HepG2 (cell line): ENCODE results near the gene CERS4. TPM values are rescaled to one million over a fixed set of nuclear protein-coding genes. Genes with fewer than 3 reads are reported as not detected.

Experiments used
- ARNT ChIP-seq: fragments of 450-650 bp; IDR thresholded peaks from 2 replicates; pipeline ENCODE4 v1.6.1; 2017
- ATAD3A ChIP-seq: sonication (generic); formaldehyde crosslinking; IDR thresholded peaks from 2 replicates; pipeline ENCODE4 v1.4.0; 2020; ENCODE audit warnings: missing genetic modification reagents
- BRD4 ChIP-seq: sonication (generic); formaldehyde crosslinking; IDR thresholded peaks from 2 replicates; pipeline ENCODE4 v1.4.0; 2020; ENCODE audit warnings: missing genetic modification reagents
- CBFB ChIP-seq: sonication (generic); formaldehyde crosslinking; IDR thresholded peaks from 2 replicates; pipeline ENCODE4 v1.4.0; 2020; ENCODE audit warnings: missing genetic modification reagents
- GABPA ChIP-seq, 2 experiments: IDR thresholded peaks; 2 replicates each; pipeline ENCODE4 v1.6.1; 2011 to 2016; ENCODE audit warnings: low read depth in 2 of 2, low read length in 1 of 2, missing biosample characterization in 1 of 2, missing genetic modification characterization in 1 of 2
- KDM3A ChIP-seq: IDR thresholded peaks from 2 replicates; pipeline ENCODE4 v1.6.1; 2018; ENCODE audit warnings: low read depth, missing compliant biosample characterization
- MBD4 ChIP-seq: IDR thresholded peaks from 2 replicates; pipeline ENCODE4 v1.6.1; 2012; ENCODE audit warnings: low read length, inconsistent platforms, borderline replicate concordance
- NCOR1 ChIP-seq: fragments of 200-600 bp; sonication (generic); IDR thresholded peaks from 2 replicates; pipeline ENCODE4 v1.7.0; 2017; ENCODE audit warnings: antibody characterized with exemption, low read length, borderline replicate concordance
- PAF1 ChIP-seq: IDR thresholded peaks from 2 replicates; pipeline ENCODE4 v1.6.1; 2016; ENCODE audit warnings: missing genetic modification reagents, missing compliant biosample characterization
- PRPF4 ChIP-seq: fragments of 200-400 bp; formaldehyde crosslinking; IDR thresholded peaks from 2 replicates; pipeline ENCODE4 v1.6.1; 2016; ENCODE audit warnings: low read length, low read depth; ENCODE audit not compliant: poor library complexity, severe bottlenecking
- RFXAP ChIP-seq: sonication (generic); formaldehyde crosslinking; IDR thresholded peaks from 2 replicates; pipeline ENCODE4 v1.4.0; 2020; ENCODE audit warnings: missing genetic modification reagents, borderline replicate concordance
- SALL1 ChIP-seq: sonication (generic); formaldehyde crosslinking; IDR thresholded peaks from 2 replicates; pipeline ENCODE4 v1.8.0; 2022; ENCODE audit warnings: mild to moderate bottlenecking, missing genetic modification reagents
- THAP11 ChIP-seq: IDR thresholded peaks from 2 replicates; pipeline ENCODE4 v1.6.1; 2016; ENCODE audit warnings: missing biosample characterization, missing genetic modification reagents
- ZNF136 ChIP-seq: sonication (generic); formaldehyde crosslinking; IDR thresholded peaks from 2 replicates; pipeline ENCODE4 v1.8.1; 2022; ENCODE audit warnings: low read depth, mild to moderate bottlenecking, moderate library complexity, missing genetic modification reagents
- ZNF235 ChIP-seq: sonication (generic); formaldehyde crosslinking; IDR thresholded peaks from 2 replicates; pipeline ENCODE4 v1.8.1; 2023; ENCODE audit warnings: mild to moderate bottlenecking, missing genetic modification reagents, borderline replicate concordance
- ZNF552 ChIP-seq: sonication (generic); formaldehyde crosslinking; IDR thresholded peaks from 2 replicates; pipeline ENCODE4 v1.9.0; 2022; ENCODE audit warnings: missing genetic modification reagents, mild to moderate bottlenecking, borderline replicate concordance
- ZNF772 ChIP-seq: sonication (generic); formaldehyde crosslinking; IDR thresholded peaks from 2 replicates; pipeline ENCODE4 v1.5.0; 2020; ENCODE audit warnings: mild to moderate bottlenecking, missing genetic modification reagents
- polyA plus RNA-seq, 8 experiments: library from polyadenylated mRNA; depleted of rRNA in 3 of 8; stranded (reverse) in 7 of 8; unstranded in 1 of 8; fragments of >200 nt; fragmentation: Illumina TruSeq in 4 of 8; extraction: Trizol in 4 of 8; gene quantifications; 2 replicates each; pipeline versions ENCODE4 v1.2.1 to v1.2.3, GENCODE V29; 2011 to 2016; ENCODE audit warnings: low read depth in 4 of 8, missing spikeins in 1 of 8, mixed read lengths in 1 of 8; ENCODE audit not compliant: insufficient read depth in 1 of 8
- total RNA-seq, 5 experiments: library from RNA; depleted of rRNA; stranded (reverse); fragments of >200 nt; fragmentation: Illumina TruSeq; extraction: Trizol; gene quantifications; 2 replicates each; pipeline ENCODE4 v1.2.3, GENCODE V29; 2016; ENCODE audit warnings: low read depth in 1 of 5
- TF ChIP-seq, protein P1 (sequence below): IDR thresholded peaks from 2 replicates; pipeline ENCODE4 v1.6.1; 2012; ENCODE audit warnings: low read depth, low read length, improper control_type of control experiment
- TF ChIP-seq, protein P2 (sequence below): sonication (generic); formaldehyde crosslinking; IDR thresholded peaks from 2 replicates; pipeline ENCODE4 v1.4.0; 2020; ENCODE audit warnings: missing genetic modification reagents, borderline replicate concordance
- TF ChIP-seq, protein P3 (sequence below): sonication (generic); formaldehyde crosslinking; IDR thresholded peaks from 2 replicates; pipeline ENCODE4 v1.5.1; 2020; ENCODE audit warnings: mild to moderate bottlenecking, missing genetic modification reagents, borderline replicate concordance
- TF ChIP-seq, protein P4 (sequence below): sonication (generic); formaldehyde crosslinking; IDR thresholded peaks from 2 replicates; pipeline ENCODE4 v1.5.0; 2020; ENCODE audit warnings: missing genetic modification reagents
- TF ChIP-seq, protein P5 (sequence below): sonication (generic); formaldehyde crosslinking; conservative IDR thresholded peaks from 2 replicates; pipeline ENCODE4 v1.5.0; 2020; ENCODE audit warnings: missing genetic modification reagents

The CERS4 gene
- total and polyA plus RNA-seq, 2 of the 13 experiments (the other 11 are each of a cell fraction or from before 2014, with no cell fraction given): 74.7 to 83.5 TPM

DNA sequence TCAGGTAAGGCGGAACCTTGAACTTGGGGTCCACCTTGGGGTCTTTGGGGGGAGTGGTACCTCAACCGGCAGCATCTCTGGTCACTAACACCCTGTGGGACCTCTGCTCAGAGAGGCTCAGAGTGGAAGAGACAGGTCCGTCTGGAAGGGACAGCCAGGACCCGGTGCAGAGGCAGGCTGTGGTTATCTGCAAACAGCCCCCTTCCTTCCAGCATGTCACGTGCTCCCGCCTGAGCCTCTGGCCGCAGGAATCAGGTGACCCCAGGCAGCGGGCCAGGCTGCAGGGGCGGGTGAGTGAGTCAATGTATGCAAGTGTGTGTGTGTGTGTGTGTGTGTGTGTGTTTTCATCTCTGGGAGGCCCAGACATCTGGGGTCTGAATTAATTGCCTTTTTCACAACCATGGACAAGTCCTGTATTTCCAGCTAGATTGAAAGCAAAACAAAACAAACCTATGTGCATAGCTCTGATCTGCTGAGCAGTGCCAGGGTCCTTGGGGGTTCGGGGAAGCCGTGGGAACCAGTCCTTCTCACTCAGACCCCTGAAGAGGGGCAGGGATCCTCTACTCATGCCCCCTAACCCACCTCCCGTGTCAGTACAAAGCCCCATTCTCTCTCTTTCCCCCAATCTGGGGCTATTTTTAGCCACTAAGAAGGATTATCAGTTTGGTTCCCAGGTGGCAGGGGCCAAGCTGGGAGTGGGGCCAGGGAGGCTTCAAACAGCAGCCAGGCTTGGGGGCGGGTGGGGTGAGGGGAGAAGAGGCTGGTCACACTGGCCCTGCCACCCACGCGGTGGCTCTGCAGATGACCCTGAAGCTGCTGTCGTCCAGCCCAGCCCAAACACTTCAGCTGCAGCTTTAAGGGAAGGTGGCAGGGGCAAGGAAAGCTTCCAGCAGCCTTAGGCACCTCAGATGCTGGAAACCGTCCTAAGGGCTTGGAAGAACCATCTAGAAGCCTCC lies 31.4 kb downstream of the CERS4 start (continued):
- TF ChIP-seq, protein P1, sequence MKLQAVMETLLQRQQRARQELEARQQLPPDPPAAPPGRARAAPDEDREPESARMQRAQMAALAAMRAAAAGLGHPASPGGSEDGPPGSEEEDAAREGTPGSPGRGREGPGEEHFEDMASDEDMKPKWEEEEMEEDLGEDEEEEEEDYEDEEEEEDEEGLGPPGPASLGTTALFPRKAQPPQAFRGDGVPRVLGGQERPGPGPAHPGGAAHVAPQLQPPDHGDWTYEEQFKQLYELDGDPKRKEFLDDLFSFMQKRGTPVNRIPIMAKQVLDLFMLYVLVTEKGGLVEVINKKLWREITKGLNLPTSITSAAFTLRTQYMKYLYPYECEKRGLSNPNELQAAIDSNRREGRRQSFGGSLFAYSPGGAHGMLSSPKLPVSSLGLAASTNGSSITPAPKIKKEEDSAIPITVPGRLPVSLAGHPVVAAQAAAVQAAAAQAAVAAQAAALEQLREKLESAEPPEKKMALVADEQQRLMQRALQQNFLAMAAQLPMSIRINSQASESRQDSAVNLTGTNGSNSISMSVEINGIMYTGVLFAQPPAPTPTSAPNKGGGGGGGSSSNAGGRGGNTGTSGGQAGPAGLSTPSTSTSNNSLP: peak; percentile 66; the same call in 1 of the 2 replicates
- no peak for TF ChIP-seq GABPA (IDR thresholded peaks at IDR 0.05; ENCODE audit: low read depth, low read length)
- TF ChIP-seq GABPA (CRISPR knock-in tag; IDR thresholded peaks at IDR 0.05; ENCODE audit: low read depth): peak; percentile 30; the same call in 1 of the 2 replicates
- TF ChIP-seq RFXAP (CRISPR knock-in tag): no peak
- TF ChIP-seq CBFB (CRISPR knock-in tag): peak; percentile 80
- no peak for TF ChIP-seq BRD4
- TF ChIP-seq ZNF235: no peak
- no peak for TF ChIP-seq MBD4
- TF ChIP-seq, protein P2, sequence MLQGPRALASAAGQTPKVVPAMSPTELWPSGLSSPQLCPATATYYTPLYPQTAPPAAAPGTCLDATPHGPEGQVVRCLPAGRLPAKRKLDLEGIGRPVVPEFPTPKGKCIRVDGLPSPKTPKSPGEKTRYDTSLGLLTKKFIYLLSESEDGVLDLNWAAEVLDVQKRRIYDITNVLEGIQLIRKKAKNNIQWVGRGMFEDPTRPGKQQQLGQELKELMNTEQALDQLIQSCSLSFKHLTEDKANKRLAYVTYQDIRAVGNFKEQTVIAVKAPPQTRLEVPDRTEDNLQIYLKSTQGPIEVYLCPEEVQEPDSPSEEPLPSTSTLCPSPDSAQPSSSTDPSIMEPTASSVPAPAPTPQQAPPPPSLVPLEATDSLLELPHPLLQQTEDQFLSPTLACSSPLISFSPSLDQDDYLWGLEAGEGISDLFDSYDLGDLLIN (CRISPR knock-in tag): no peak
- no peak for TF ChIP-seq ATAD3A (CRISPR knock-in tag)
- 0 out of 2 replicates have a peak, but pooled peaks have one; percentile 32 for TF ChIP-seq KDM3A
- TF ChIP-seq ZNF772: peak; percentile 53; the same call in 1 of the 2 replicates
- TF ChIP-seq NCOR1: peak; percentile 50; the same call in 1 of the 2 replicates
- TF ChIP-seq PRPF4: no peak
- TF ChIP-seq PAF1 (CRISPR knock-in tag): no peak
- TF ChIP-seq ZNF552 (CRISPR knock-in tag): no peak
- no peak for TF ChIP-seq ARNT
- TF ChIP-seq, protein P3, sequence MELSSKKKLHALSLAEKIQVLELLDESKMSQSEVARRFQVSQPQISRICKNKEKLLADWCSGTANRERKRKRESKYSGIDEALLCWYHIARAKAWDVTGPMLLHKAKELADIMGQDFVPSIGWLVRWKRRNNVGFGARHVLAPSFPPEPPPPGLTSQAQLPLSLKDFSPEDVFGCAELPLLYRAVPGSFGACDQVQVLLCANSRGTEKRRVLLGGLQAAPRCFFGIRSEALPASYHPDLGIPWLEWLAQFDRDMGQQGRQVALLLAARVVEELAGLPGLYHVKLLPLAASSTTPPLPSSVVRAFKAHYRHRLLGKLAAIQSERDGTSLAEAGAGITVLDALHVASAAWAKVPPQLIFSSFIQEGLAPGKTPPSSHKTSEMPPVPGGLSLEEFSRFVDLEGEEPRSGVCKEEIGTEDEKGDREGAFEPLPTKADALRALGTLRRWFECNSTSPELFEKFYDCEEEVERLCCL (CRISPR knock-in tag): no peak
- TF ChIP-seq, protein P4, sequence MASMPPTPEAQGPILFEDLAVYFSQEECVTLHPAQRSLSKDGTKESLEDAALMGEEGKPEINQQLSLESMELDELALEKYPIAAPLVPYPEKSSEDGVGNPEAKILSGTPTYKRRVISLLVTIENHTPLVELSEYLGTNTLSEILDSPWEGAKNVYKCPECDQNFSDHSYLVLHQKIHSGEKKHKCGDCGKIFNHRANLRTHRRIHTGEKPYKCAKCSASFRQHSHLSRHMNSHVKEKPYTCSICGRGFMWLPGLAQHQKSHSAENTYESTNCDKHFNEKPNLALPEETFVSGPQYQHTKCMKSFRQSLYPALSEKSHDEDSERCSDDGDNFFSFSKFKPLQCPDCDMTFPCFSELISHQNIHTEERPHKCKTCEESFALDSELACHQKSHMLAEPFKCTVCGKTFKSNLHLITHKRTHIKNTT: no peak
- no peak for TF ChIP-seq ZNF136 (CRISPR knock-in tag)
- peak; percentile 51 for TF ChIP-seq THAP11 (CRISPR knock-in tag)
- TF ChIP-seq SALL1: peak; percentile 95
- TF ChIP-seq, protein P5, sequence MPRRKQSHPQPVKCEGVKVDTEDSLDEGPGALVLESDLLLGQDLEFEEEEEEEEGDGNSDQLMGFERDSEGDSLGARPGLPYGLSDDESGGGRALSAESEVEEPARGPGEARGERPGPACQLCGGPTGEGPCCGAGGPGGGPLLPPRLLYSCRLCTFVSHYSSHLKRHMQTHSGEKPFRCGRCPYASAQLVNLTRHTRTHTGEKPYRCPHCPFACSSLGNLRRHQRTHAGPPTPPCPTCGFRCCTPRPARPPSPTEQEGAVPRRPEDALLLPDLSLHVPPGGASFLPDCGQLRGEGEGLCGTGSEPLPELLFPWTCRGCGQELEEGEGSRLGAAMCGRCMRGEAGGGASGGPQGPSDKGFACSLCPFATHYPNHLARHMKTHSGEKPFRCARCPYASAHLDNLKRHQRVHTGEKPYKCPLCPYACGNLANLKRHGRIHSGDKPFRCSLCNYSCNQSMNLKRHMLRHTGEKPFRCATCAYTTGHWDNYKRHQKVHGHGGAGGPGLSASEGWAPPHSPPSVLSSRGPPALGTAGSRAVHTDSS (CRISPR knock-in tag): no peak
